ENCODE measurements around the gene PCBP2.
A peak's percentile ranks its signal among the peaks of the same experiment; 100 is the strongest.

Gene PCBP2

GRCh38 chr12:53474819-53475218 is 22.9 kb downstream of the PCBP2 start:
- no peak for ATAC-seq
- TF ChIP-seq PPARA (CRISPR knock-in tag; IDR thresholded peaks at IDR 0.05; ENCODE audit: borderline replicate concordance), result no peak
- no peak for TF ChIP-seq CSDC2 (CRISPR knock-in tag; IDR thresholded peaks at IDR 0.05)
- TF ChIP-seq POU6F1 (CRISPR knock-in tag; IDR thresholded peaks at IDR 0.05; ENCODE audit: borderline replicate concordance, low read depth), result no peak
- no peak for TF ChIP-seq RARB (CRISPR knock-in tag; IDR thresholded peaks at IDR 0.05)
- no peak for TF ChIP-seq ZC3H10 (CRISPR knock-in tag; IDR thresholded peaks at IDR 0.05)

DNA sequence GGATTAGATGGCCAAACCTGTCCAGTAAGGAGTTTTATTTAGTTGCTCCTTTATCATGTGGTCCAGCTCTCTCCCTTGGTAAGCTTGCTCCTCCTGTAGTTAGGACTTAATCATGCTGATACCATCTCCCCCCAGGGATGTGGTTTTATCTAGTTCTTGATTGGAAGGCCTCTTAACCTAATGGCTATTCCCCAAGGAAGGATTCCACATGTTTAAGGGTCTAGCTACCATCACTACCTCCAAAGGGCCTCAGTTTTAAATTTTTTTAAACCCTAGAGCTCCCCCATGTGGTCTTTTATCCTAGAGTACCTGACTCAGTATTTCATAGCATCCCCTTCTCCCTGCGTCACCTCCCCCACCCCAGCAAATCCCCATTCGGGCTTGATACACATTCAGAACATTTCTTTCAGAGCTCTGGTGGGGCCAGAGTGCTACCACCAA is 24.9 kb downstream of the PCBP2 start:
- TF ChIP-seq TSHZ2 (CRISPR knock-in tag; IDR thresholded peaks at IDR 0.05) (0 out of 2 replicates have a peak, but pooled peaks have one; percentile 15), GLIS3 (CRISPR knock-in tag; IDR thresholded peaks at IDR 0.05) (0 out of 2 replicates have a peak, but pooled peaks have one; percentile 50), SNAI2 (CRISPR knock-in tag; IDR thresholded peaks at IDR 0.05) (no peak)
- ATAC-seq, result peak; percentile 28

- TF ChIP-seq SNAI2 (CRISPR knock-in tag; IDR thresholded peaks at IDR 0.05) (no peak), TCF4 (CRISPR knock-in tag; IDR thresholded peaks at IDR 0.05; ENCODE audit: borderline replicate concordance) (no peak), CSRNP3 (CRISPR knock-in tag; IDR thresholded peaks at IDR 0.05) (no peak), OSR1 (CRISPR knock-in tag; IDR thresholded peaks at IDR 0.05) (no peak), ZNF565 (CRISPR knock-in tag; conservative IDR thresholded peaks at IDR 0.05; ENCODE audit: low read depth) (no peak), ARNTL (CRISPR knock-in tag; IDR thresholded peaks at IDR 0.05; ENCODE audit: borderline replicate concordance, low read depth) (no peak), ESRRG (CRISPR knock-in tag; IDR thresholded peaks at IDR 0.05) (no peak), ISL1 (CRISPR knock-in tag; IDR thresholded peaks at IDR 0.05) (no peak), POU6F1 (CRISPR knock-in tag; IDR thresholded peaks at IDR 0.05; ENCODE audit: borderline replicate concordance, low read depth) (no peak), ZC3H10 (CRISPR knock-in tag; IDR thresholded peaks at IDR 0.05) (no peak)
- TF ChIP-seq, protein P1, sequence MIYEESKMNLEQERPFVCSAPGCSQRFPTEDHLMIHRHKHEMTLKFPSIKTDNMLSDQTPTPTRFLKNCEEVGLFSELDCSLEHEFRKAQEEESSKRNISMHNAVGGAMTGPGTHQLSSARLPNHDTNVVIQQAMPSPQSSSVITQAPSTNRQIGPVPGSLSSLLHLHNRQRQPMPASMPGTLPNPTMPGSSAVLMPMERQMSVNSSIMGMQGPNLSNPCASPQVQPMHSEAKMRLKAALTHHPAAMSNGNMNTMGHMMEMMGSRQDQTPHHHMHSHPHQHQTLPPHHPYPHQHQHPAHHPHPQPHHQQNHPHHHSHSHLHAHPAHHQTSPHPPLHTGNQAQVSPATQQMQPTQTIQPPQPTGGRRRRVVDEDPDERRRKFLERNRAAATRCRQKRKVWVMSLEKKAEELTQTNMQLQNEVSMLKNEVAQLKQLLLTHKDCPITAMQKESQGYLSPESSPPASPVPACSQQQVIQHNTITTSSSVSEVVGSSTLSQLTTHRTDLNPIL (CRISPR knock-in tag; IDR thresholded peaks at IDR 0.05; ENCODE audit: low read depth), result no peak
- ATAC-seq, result no peak
These were observed 27.0 kb downstream of the PCBP2 start for GRCh38 chr12:53478865-53479264.

DNA sequence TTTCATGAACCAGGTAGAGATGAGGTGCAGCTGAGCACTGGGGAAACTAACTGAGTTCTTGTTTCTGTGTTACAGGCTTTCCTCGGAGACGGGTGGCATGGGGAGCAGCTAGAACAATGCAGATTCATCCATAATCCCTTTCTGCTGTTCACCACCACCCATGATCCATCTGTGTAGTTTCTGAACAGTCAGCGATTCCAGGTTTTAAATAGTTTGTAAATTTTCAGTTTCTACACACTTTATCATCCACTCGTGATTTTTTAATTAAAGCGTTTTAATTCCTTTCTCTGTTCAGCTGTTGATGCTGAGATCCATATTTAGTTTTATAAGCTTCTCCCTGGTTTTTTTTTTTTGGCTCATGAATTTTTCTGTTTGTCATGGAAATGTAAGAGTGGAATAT is 27.4 kb downstream of the PCBP2 start:
- no peak for ATAC-seq
- TF ChIP-seq ZNF565 (CRISPR knock-in tag; conservative IDR thresholded peaks at IDR 0.05; ENCODE audit: low read depth), result no peak
- no peak for TF ChIP-seq ESRRG (CRISPR knock-in tag; IDR thresholded peaks at IDR 0.05)
- TF ChIP-seq, protein P1 (CRISPR knock-in tag; IDR thresholded peaks at IDR 0.05; ENCODE audit: low read depth), result no peak
- no peak for TF ChIP-seq ZC3H10 (CRISPR knock-in tag; IDR thresholded peaks at IDR 0.05)
- no peak for TF ChIP-seq TSHZ2 (CRISPR knock-in tag; IDR thresholded peaks at IDR 0.05)
- TF ChIP-seq OSR1 (CRISPR knock-in tag; IDR thresholded peaks at IDR 0.05), result no peak
- no peak for TF ChIP-seq CSRNP3 (CRISPR knock-in tag; IDR thresholded peaks at IDR 0.05)
- no peak for TF ChIP-seq BACH2 (CRISPR knock-in tag; IDR thresholded peaks at IDR 0.05; ENCODE audit: borderline replicate concordance)
- TF ChIP-seq PPARA (CRISPR knock-in tag; IDR thresholded peaks at IDR 0.05; ENCODE audit: borderline replicate concordance), result no peak
- TF ChIP-seq TCF4 (CRISPR knock-in tag; IDR thresholded peaks at IDR 0.05; ENCODE audit: borderline replicate concordance), result no peak
- TF ChIP-seq GLIS3 (CRISPR knock-in tag; IDR thresholded peaks at IDR 0.05), result no peak
